ENCODE data around the gene PCED1A. TPM values are rescaled to one million over a fixed set of nuclear protein-coding genes. Genes with fewer than 3 reads are reported as not detected.
"Not testable (repeated sequence)": the region's sequence is repeated elsewhere in the genome, so short reads cannot be mapped to it uniquely, and the experiment has no call there.

PCED1A gene
- total RNA-seq, 1 experiment from 2014 or later = 27.1 TPM

DNA sequence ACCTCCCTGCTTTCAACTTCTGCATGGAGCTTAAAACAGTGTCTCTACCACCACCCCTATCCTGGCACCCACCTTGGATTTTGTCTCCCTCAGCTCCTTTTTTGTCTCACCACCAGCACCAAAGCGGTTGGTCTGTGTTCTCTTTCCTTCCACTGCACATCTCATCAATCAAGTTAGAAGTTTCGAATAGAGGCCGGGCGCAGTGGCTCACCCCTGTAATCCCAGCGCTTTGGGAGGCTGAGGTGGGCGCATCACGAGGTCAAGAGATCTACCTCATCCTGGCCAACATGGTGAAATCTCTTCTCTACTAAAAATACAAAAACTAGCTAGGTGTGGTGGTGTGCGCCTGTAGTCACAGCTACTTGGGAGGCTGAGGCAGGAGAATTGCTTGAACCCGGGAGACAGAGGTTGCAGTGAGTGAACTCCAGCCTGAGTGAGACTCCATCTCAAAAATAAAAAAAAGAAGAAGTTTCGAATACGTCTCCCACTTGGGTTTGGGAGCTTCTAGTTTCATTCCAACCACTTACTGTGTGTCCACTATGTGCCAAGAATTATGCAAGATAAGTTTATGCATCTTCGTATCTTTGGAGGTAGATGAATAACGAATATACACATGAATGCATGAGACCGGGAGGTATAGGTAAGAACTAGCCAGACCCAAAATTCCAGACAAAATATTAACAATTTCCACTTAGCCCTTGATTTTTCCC, 5.9 kb downstream of the PCED1A start:
- DNase-seq = no peak
- H3K27me3 Mint-ChIP-seq (ENCODE audit: unreplicated experiment) = no peaks in the 10 kb centered on the region
- H3K9me3 Mint-ChIP-seq (ENCODE audit: low read depth, unreplicated experiment) = no peaks in the 10 kb centered on the region
- peaks cover 6% of the 10 kb centered on the region for H3K4me1 Mint-ChIP-seq (ENCODE audit: low read depth, unreplicated experiment)
- no TSS peak for BruUV-seq (replicated peaks)
- intact Hi-C loops (cut with micrococcal nuclease; ENCODE audit: unreplicated experiment) = no loop called here
- no peak overlapping the region for H3K4me3 Mint-ChIP-seq (ENCODE audit: low read depth, unreplicated experiment)
- TF ChIP-seq, protein P1, sequence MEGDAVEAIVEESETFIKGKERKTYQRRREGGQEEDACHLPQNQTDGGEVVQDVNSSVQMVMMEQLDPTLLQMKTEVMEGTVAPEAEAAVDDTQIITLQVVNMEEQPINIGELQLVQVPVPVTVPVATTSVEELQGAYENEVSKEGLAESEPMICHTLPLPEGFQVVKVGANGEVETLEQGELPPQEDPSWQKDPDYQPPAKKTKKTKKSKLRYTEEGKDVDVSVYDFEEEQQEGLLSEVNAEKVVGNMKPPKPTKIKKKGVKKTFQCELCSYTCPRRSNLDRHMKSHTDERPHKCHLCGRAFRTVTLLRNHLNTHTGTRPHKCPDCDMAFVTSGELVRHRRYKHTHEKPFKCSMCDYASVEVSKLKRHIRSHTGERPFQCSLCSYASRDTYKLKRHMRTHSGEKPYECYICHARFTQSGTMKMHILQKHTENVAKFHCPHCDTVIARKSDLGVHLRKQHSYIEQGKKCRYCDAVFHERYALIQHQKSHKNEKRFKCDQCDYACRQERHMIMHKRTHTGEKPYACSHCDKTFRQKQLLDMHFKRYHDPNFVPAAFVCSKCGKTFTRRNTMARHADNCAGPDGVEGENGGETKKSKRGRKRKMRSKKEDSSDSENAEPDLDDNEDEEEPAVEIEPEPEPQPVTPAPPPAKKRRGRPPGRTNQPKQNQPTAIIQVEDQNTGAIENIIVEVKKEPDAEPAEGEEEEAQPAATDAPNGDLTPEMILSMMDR (IDR thresholded peaks at IDR 0.05; ENCODE audit: unreplicated experiment) = no peak
- no peak overlapping the region for H3K27ac Mint-ChIP-seq (ENCODE audit: unreplicated experiment)
- CTCF ChIA-PET = no interaction called here
- peaks cover 17% of the 10 kb centered on the region for H3K36me3 Mint-ChIP-seq (ENCODE audit: insufficient read depth, unreplicated experiment)

DNA sequence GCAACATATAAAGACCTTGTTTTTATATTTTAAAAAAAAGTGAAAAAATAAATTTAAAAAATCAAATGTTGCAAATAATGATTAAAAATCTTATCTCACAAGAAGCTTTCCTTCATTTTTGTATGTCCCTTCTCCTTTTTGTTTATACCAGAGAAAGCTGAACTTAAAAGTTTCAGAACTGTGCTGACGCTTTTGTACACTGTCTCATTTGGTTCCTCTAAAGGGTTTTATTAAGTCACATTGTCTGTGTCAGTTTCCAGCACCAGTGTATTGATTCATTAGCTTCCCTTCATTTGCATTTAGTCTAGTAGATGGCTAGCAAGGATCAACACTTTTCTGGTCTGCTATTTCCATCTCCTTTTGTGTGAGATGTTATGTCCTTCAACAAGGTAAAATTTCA, 6.7 kb downstream of the PCED1A start:
- Mint-ChIP-seq H3K4me3 (ENCODE audit: low read depth, unreplicated experiment) (no peak overlapping the region), H3K27me3 (ENCODE audit: unreplicated experiment) (peaks cover 6% of the 10 kb centered on the region), H3K4me1 (ENCODE audit: low read depth, unreplicated experiment) (no peaks in the 10 kb centered on the region), H3K36me3 (ENCODE audit: insufficient read depth, unreplicated experiment) (peaks cover 11% of the 10 kb centered on the region), H3K27ac (ENCODE audit: unreplicated experiment) (no peak overlapping the region), H3K9me3 (ENCODE audit: low read depth, unreplicated experiment) (no peaks in the 10 kb centered on the region)
- intact Hi-C loops (cut with micrococcal nuclease; ENCODE audit: unreplicated experiment) = no loop called here
- BruUV-seq (replicated peaks) = no TSS peak
- TF ChIP-seq, protein P1 (IDR thresholded peaks at IDR 0.05; ENCODE audit: unreplicated experiment) = no peak
- DNase-seq = no peak
- CTCF ChIA-PET = no interaction called here

GRCh38 chr20:2831206-2831605, 9.2 kb downstream of the PCED1A start:
- BruUV-seq (replicated peaks); DNase-seq; H3K27ac Mint-ChIP-seq (ENCODE audit: unreplicated experiment); H3K36me3 Mint-ChIP-seq (ENCODE audit: insufficient read depth, unreplicated experiment); H3K9me3 Mint-ChIP-seq (ENCODE audit: low read depth, unreplicated experiment); H3K4me3 Mint-ChIP-seq (ENCODE audit: low read depth, unreplicated experiment); H3K4me1 Mint-ChIP-seq (ENCODE audit: low read depth, unreplicated experiment); intact Hi-C loops (cut with micrococcal nuclease; ENCODE audit: unreplicated experiment): not testable (repeated sequence)
- CTCF ChIA-PET = interaction anchor here (0.7 kb wide), 1 partner anchor 308 kb away, joined by 3 read pairs; no protein-coding TSS in a partner anchor
- peaks cover 30% of the 10 kb centered on the region for H3K27me3 Mint-ChIP-seq (ENCODE audit: unreplicated experiment)

- TF ChIP-seq, protein P1 (IDR thresholded peaks at IDR 0.05; ENCODE audit: unreplicated experiment) = no peak
- CTCF ChIA-PET = no interaction called here
- Mint-ChIP-seq H3K4me1 (ENCODE audit: low read depth, unreplicated experiment) (no peaks in the 10 kb centered on the region), H3K9me3 (ENCODE audit: low read depth, unreplicated experiment) (no peaks in the 10 kb centered on the region), H3K27ac (ENCODE audit: unreplicated experiment) (no peak overlapping the region), H3K36me3 (ENCODE audit: insufficient read depth, unreplicated experiment) (no peaks in the 10 kb centered on the region), H3K27me3 (ENCODE audit: unreplicated experiment) (peaks cover 36% of the 10 kb centered on the region), H3K4me3 (ENCODE audit: low read depth, unreplicated experiment) (no peak overlapping the region)
- no TSS peak for BruUV-seq (replicated peaks)
- intact Hi-C loops (cut with micrococcal nuclease; ENCODE audit: unreplicated experiment) = no loop called here
- no peak for DNase-seq
Observed at GRCh38 chr20:2829376-2829775, 11.1 kb downstream of the PCED1A start.

DNA sequence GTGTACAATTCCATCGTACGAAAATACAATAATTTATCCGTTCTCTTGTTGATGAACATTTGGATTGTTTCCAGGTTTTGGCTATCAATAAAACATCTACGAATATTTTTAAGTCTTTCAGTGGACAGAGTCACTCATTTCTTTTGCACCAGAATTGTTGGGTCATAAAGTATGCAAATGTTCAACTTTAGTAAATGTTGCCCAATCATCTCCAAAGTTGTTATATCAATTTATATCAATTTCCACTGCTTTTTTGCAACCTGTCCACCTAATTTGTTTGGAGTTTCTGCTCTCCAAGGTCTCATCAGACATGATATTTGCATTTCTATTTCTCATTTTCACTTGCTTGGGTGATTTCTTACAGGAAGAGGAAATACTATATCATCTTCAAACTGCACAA, 13.8 kb downstream of the PCED1A start:
- H3K36me3 Mint-ChIP-seq (ENCODE audit: insufficient read depth, unreplicated experiment) = no peaks in the 10 kb centered on the region
- BruUV-seq (replicated peaks) = no TSS peak
- DNase-seq = no peak
- CTCF ChIA-PET = no interaction called here
- no peaks in the 10 kb centered on the region for H3K4me1 Mint-ChIP-seq (ENCODE audit: low read depth, unreplicated experiment)
- H3K27me3 Mint-ChIP-seq (ENCODE audit: unreplicated experiment) = peaks cover 43% of the 10 kb centered on the region
- no peak overlapping the region for H3K27ac Mint-ChIP-seq (ENCODE audit: unreplicated experiment)
- TF ChIP-seq, protein P1 (IDR thresholded peaks at IDR 0.05; ENCODE audit: unreplicated experiment) = no peak
- intact Hi-C loops (cut with micrococcal nuclease; ENCODE audit: unreplicated experiment) = no loop called here
- no peak overlapping the region for H3K4me3 Mint-ChIP-seq (ENCODE audit: low read depth, unreplicated experiment)
- no peaks in the 10 kb centered on the region for H3K9me3 Mint-ChIP-seq (ENCODE audit: low read depth, unreplicated experiment)

All from Calu3 (cell line).